ENCODE results near the gene STBD1.

- TF ChIP-seq FOXM1 (IDR thresholded peaks at IDR 0.05; ENCODE audit: low read depth) (peak; percentile 14; the same call in 1 of the 2 replicates), RAD21 (IDR thresholded peaks at IDR 0.05; ENCODE audit: low read length) (0 out of 2 replicates have a peak, but pooled peaks have one; percentile 4), CTCF (IDR thresholded peaks at IDR 0.05) (no peak), YY1 (IDR thresholded peaks at IDR 0.05; ENCODE audit: low read depth) (peak; percentile 31), RFX5 (IDR thresholded peaks at IDR 0.05; ENCODE audit: low read length) (0 out of 2 replicates have a peak, but pooled peaks have one; percentile 16), JUND (IDR thresholded peaks at IDR 0.05) (no peak), EP300 (IDR thresholded peaks at IDR 0.05; ENCODE audit: borderline replicate concordance in 1 of 2, low read depth in 1 of 2, low read length in 1 of 2) (no peak; a peak in 1 of 4 replicates), MAX (IDR thresholded peaks at IDR 0.05; ENCODE audit: low read depth) (peak; percentile 81; the same call in 1 of the 2 replicates), SMC3 (IDR thresholded peaks at IDR 0.05; ENCODE audit: low read depth, low read length) (peak; percentile 13; the same call in 1 of the 2 replicates), GATA2 (CRISPR knock-in tag; IDR thresholded peaks at IDR 0.05) (no peak; the same call in 1 of the 2 replicates), GABPA (IDR thresholded peaks at IDR 0.05; ENCODE audit: low read depth) (peak; percentile 30; the same call in 1 of the 2 replicates), MXI1 (IDR thresholded peaks at IDR 0.05; ENCODE audit: low read depth, low read length) (peak; percentile 13; the same call in 1 of the 2 replicates)
Observed at GRCh38 chr4:76305971-76306881, at the start of gene STBD1.
